Measurements from ENCODE around the gene BEST1. TPM values are rescaled to one million over a fixed set of nuclear protein-coding genes. Genes with fewer than 3 reads are reported as not detected.

The BEST1 gene
- total and polyA plus RNA-seq, 2 donors (not counting 3 experiments of a cell fraction or from before 2014, with no cell fraction given): 0.04 TPM; not detected in 1

GRCh38 chr11:61918938-61919704 lies 31.0 kb upstream of the BEST1 start:
- H3K9me3 ChIP-seq (replicated peaks; ENCODE audit: control insufficient read depth, insufficient read depth, low read length): no peaks in the 10 kb centered on the region
- H3K4me3 ChIP-seq (replicated peaks in 1 of 3; ENCODE audit: insufficient read depth in 1 of 3, low read depth in 1 of 3, low read length in 3 of 3): no peak overlapping the region
- dilution Hi-C loops (cut with MboI; ENCODE audit: extremely low pct_ligation_motif_present, low sequenced_read_pairs): no loop called here
- no peaks in the 10 kb centered on the region for H3K9me1 ChIP-seq (replicated peaks; ENCODE audit: control insufficient read depth, extremely low read depth, insufficient read depth, low read length)
- no peaks in the 10 kb centered on the region for H4K20me1 ChIP-seq (replicated peaks; ENCODE audit: control insufficient read depth, extremely low read depth, insufficient read depth, low read length)
- POLR2A ChIA-PET: no interaction called here
- H3K79me2 ChIP-seq (ENCODE audit: control insufficient read depth, insufficient read depth, low read length): no peaks in the 10 kb centered on the region
- TF ChIP-seq MAX (IDR thresholded peaks at IDR 0.05; ENCODE audit: insufficient read depth, insufficient read length) (no peak), POLR2A (IDR thresholded peaks at IDR 0.05; ENCODE audit: low read depth, low read length) (no peak), MYC (IDR thresholded peaks at IDR 0.05; ENCODE audit: low read depth, low read length) (no peak), GATA2 (IDR thresholded peaks at IDR 0.05; ENCODE audit: insufficient read depth, insufficient read length, low read depth, low read length) (no peak), EZH2 (IDR thresholded peaks at IDR 0.05; ENCODE audit: borderline replicate concordance, low read depth, low read length, severe bottlenecking) (no peak), FOS (IDR thresholded peaks at IDR 0.05; ENCODE audit: borderline replicate concordance, insufficient read depth, low read length) (no peak), POLR2AphosphoS5 (IDR thresholded peaks at IDR 0.05; ENCODE audit: insufficient read depth, low read depth, low read length) (no peak), JUN (IDR thresholded peaks at IDR 0.05; ENCODE audit: borderline replicate concordance, insufficient read depth, insufficient read length, low read depth) (no peak), CTCF (IDR thresholded peaks at IDR 0.05; ENCODE audit: extremely low read depth in 1 of 2, insufficient read depth in 1 of 2, low read depth in 1 of 2, low read length in 2 of 2) (no peak)
- no peak overlapping the region for H3K9ac ChIP-seq (replicated peaks; ENCODE audit: extremely low read depth, insufficient read depth, low read length)
- DNase-seq (ENCODE audit: low read depth, low spot score) (no peak), FAIRE-seq (no peak)
- H3K27ac ChIP-seq (ENCODE audit: insufficient read depth, low read depth, low read length): no peak overlapping the region
- peaks cover 11 to 24% of the 10 kb centered on the region in 2 experiments for H3K27me3 ChIP-seq (ENCODE audit: control insufficient read depth in 2 of 2, insufficient read depth in 2 of 2, low read length in 2 of 2)
- intact Hi-C loops (cut with micrococcal nuclease): no loop called here
- no peak overlapping the region for H3K4me2 ChIP-seq (ENCODE audit: insufficient read depth, low read length)
- no peak overlapping the region for H2AFZ ChIP-seq (ENCODE audit: low read depth, low read length)
- no TSS peak for BruUV-seq (replicated peaks)
- H3K4me1 ChIP-seq (ENCODE audit: control insufficient read depth, extremely low read depth, insufficient read depth, low read length): no peaks in the 10 kb centered on the region
- CTCF ChIA-PET: interaction anchor here (1.2 to 1.7 kb wide), 2 partner anchors 15 to 20 kb away, joined by 3 read pairs; no protein-coding TSS in a partner anchor
- H3K36me3 ChIP-seq (ENCODE audit: control insufficient read depth in 2 of 2, extremely low read depth in 1 of 2, insufficient read depth in 2 of 2, low read length in 2 of 2): no peaks in the 10 kb centered on the region
